ENCODE data around the gene PDE6C.

The PDE6C gene

GRCh38 chr10:93594518-93594917 lies 17.8 kb upstream of the PDE6C start:
- peak; percentile 17 for DNase-seq (ENCODE audit: low spot score)

DNA sequence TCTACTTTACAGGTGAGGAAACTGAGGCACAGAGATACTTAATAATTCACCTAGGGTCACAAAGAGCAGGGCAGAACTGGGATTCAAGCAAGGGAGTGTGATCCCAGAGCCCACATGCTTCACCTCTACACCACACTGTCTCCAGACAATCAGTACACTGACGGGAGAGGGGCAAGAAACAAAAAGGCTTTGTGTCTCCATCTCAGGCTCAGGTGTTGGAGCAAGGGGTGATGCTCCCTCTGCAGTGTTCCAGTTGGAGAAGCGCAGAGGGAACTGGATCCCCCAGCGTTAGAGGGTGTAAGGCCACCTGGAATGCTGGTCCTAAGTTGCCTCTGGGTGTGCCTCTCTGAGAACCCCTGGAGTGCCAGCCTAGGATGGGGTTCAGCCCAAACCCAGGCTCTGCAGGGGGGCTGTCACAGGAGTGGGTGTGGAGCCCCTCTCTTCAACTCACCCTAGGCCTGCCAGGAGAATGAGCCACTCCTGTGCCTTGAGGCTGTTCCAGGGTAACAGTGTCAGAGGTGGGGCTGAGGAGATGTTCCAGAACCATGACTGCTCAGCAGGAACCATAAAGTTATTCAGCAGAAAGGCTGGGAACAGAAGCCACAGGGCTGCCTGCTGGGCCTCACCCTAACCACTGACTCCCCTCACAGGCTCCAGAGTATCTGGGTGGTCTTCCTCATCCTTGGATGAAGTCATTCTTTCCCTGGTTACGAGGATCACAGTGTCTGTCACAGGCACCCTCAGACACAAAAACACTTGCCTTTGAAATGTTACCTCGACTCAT lies 16.8 kb upstream of the PDE6C start:
- peak; percentile 50 for DNase-seq (ENCODE audit: low spot score)

DNA sequence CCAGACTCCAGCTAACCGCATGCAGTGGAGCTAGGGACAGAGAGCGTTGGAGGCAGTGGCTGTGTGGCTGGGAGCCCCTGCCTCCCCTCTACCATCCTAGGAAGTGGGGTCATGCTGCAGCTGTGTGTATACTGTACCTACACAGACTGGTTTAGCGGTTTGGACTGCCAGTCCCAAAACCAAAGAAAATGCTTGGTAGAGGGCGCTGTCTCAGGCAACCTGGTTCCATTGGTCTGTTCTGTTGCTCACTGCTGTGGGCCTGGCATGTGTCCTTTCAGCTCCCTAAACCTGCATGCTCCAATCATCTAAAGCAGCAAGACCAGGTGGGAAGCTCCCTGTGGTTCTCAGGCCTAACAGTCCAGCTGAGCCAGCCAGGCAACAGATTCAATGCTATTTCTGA lies 15.8 kb upstream of the PDE6C start:
- no peak for DNase-seq (ENCODE audit: low spot score)

DNA sequence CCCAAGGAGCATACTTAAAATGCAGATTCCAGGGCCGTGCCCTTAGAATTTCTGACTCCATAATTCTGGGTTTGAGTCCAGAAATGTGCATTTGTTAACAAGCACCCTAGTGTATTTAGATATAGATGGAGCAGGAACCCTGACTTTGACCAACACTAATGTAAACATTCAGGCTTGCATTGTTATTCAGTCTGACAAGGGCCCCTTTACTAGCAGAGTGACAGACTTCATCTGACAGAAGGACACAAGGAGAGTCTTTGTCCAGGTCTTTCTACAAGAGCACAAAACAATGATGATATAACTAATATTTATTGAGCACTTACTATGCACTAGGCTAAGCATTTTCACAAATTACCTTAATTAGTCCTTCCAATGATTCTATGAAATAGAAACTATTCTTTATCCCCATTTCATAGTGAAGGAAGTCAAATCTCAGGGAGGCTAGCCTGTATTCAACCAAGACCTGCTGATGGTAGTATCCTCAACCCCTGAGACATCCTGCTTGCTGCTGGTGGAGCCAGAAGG lies 15.2 kb upstream of the PDE6C start:
- no peak for DNase-seq (ENCODE audit: low spot score)

DNA sequence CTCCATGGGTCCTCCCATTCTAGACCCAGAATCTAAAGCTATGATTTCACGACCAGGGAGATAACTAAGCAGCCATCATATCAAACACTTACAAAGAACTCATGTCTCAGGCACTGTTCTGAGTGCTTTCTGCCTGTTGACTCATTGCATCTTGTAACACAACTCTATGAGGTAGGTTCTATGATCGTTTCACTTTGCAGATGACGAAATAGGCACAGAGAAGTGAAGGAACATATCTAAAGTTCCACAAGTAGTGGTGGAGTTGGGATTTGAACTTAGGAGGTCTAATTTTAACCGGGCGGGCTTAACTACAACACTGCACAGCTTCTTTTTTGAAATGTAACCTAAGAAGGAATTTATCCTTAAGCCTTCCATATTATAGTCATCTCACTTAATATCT lies 14.2 kb upstream of the PDE6C start:
- no peak for DNase-seq (ENCODE audit: low spot score)

DNA sequence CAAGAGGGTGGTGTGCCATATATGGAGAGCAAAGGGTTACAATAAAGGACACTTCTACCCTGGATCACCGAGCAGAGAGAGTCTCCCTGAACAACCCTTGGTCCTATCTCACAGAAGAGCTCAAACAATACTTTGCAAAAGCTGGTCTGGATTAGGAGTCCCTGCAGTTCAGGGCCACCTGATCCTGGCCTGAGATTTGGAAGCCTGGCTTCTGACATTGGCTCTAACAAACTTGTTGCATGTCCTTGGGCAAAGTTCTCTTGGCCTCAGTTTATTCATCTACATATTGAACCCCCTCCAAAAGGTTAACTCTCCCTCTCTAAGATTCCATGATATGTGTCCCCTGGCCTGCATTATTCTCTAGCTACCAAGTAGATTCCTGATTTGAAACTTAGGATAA lies 13.0 kb upstream of the PDE6C start:
- DNase-seq (ENCODE audit: low spot score): no peak

GRCh38 chr10:93599778-93600177 lies 12.6 kb upstream of the PDE6C start:
- no peak for DNase-seq (ENCODE audit: low spot score)

GRCh38 chr10:93600446-93601145 lies 11.7 kb upstream of the PDE6C start:
- DNase-seq (ENCODE audit: low spot score): no peak

DNA sequence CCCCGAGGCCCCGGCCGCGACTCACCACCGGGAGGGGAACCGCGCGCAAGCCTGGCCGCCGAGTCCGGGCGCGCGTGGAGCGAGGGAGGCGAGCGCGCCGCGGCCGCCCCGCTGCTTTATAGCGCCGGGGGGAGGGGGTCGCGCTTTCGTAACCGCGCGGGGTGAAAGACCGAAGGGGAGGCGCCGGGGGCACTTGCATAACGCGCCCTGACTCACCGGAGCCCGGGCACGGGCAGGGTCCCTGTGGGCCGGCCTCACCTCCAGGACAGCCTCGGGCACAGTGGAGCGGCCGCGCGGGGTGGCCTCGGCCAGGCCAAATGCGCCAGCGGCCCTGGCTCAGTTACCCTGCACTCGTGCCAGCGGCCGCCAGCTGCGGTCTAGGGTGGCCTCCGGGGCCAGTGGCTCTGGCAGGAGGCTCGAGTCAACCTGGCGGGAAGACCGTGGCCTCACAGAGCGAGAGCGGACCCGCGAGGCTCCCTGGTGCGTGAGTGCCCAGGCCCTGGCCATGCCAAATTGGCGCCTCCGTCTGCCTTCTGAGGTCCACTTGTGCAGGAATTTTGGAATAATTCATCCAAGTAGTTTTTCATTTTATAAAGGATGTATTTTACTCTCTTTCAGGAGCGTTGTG lies 11.1 kb upstream of the PDE6C start, which contains the start of gene RBP4:
Gene RBP4 (minus strand): TSS at position 90 of the 628 bp plus-strand sequence. CDS start 207 bp downstream, outside the sequence.
- DNase-seq (ENCODE audit: low spot score): no peak

- no peak for DNase-seq (ENCODE audit: low spot score)
Measured at GRCh38 chr10:93601774-93602162, 10.6 kb upstream of the PDE6C start.

- no peak for DNase-seq (ENCODE audit: low spot score)
Measured at GRCh38 chr10:93603023-93603422, 9.3 kb upstream of the PDE6C start.

- DNase-seq (ENCODE audit: low spot score): no peak
Measured at GRCh38 chr10:93604146-93604545, 8.2 kb upstream of the PDE6C start.

DNA sequence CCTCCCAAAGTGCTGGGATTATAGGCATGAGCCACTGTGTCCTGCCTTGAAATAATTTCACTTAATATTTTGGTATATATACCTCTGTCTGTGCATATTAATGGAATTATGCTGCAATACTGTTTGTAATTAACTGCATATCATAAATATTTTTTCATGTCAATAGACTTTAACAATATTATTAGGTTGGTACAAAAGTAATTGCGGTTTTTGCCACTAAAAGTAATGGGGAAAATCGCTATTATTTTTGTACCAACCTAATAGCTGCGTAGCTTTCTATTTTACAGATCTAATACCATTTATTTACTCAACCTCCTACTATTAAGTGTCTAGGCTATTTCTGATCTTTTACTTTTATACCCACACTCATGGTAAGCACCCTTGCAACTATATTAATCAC lies 3.9 kb upstream of the PDE6C start:
- DNase-seq (ENCODE audit: low spot score): no peak

GRCh38 chr10:93613126-93613525 lies 789 bp downstream of the PDE6C start:
- no peak for DNase-seq (ENCODE audit: low spot score)

DNA sequence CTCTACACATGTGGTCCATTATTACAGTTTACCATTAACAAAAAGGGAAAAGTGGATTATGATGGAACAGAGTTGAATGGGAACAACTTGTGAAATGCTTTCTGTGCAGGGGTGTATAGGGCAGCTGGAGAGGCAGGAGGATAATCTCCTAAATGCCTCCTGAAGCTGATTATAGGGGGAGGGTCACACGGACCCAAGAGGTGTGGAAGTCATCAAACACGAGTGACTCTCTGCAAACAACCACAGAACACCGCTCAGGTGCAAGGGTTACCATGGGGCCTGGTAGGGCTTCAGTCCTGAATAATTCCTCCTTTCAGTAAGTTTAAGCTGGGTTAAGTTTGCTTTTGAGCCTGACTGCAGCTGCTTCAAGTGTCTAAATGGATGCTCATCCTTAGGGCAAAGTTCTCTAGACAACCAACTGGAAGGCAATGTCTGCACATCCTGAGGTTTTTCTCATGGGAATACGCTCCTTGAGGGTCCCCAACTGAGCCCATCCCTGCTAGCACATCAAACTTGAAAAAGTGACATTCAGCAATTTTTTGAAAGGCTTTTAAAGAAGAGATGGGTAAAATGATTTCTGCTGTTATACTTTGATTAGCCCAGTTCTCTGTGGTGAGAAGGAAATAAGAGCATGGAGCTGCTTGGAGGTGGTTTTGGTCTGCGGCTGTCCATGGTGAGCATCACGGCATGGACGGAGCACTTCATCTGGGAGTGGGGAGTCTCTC lies 1.9 kb downstream of the PDE6C start:
- DNase-seq (ENCODE audit: low spot score): no peak

- no peak for DNase-seq (ENCODE audit: low spot score)
Measured at GRCh38 chr10:93615576-93616235, 3.4 kb downstream of the PDE6C start.

- no peak for DNase-seq (ENCODE audit: low spot score)
Measured at GRCh38 chr10:93620925-93621324, 8.6 kb downstream of the PDE6C start.

DNA sequence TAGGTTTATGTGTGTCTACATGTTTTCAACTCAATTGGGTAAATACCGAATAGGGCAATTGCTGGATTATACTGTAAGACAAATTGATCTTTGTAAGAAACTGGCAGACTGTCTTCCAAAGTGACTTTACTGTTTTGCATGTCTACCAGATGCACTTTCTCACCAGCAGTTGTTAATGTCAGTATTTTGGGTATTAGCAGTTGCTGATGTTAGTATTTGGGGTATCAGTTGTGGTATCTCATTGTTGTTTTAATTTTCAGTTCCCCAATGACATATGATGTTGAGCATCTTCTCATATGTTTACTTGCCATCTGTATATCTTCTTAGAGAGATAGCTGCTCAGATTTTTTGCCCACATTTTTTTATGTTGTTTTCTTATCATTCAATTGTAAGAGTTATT lies 10.6 kb downstream of the PDE6C start:
- no peak for DNase-seq (ENCODE audit: low spot score)

DNA sequence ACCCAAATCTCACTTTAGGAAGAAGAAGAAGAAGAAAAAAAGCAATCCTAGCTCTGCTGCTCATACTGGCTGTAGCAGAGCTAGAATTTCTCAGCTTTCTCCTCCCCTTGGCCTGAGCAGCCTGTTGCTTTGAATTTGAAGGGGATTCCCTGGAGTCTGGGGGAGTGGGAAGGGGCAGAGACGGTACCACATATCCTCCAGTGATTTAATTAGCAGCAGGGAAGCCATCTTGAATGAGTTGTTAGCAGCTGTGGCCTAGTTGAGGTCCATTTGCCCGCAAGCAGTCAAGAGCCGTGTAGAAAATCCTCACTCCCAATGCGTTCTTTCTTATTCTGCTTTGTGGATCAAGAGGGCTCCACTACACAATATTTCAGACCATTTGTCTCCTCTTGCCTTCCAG lies 16.5 kb downstream of the PDE6C start:
- no peak for DNase-seq (ENCODE audit: low spot score)

DNA sequence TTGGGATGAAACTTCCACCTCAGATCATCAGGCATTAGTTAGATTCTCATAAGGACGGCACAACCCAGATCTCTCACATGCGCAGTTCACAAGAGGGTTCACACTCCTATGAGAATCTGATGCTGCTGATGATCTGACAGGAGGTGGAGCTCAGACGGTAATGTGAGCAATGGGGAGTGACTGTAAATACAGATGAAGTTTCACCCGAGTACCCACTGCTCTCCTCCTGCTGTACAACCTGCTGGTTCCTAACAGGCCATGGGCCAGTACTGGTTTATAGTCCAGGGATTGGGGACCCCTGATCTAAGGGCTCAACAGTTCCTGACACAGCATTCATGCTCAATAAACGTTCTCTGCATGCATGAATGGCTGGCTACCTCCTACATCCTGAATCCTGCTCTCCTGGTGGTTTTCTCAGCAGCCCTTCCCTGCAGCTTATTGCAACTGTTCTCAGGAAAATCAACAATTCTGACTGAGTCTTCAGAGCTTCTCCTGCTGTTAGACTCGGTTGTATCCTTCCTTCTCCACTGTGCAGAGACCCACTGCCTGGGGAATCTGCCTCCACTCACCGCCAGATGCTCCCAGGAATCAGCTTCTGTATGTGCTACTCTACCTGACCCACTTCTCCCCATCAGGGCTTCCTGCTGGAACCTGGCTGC lies 17.4 kb downstream of the PDE6C start:
- no peak for DNase-seq (ENCODE audit: low spot score)
